Activated CD8-positive, alpha-beta memory T cell treated with anti-CD3 and anti-CD28 coated beads, Interleukin-2, amount 50 U/mL, for 4 hours (primary cell): ENCODE data around the gene PKN1.
"Not testable (repeated sequence)": the region's sequence is repeated elsewhere in the genome, so short reads cannot be mapped to it uniquely, and the experiment has no call there.

ENCODE experiments used
- DNase-seq: peaks from one replicate; pipeline ENCODE4 v3.0.0-alpha.2; 2020

The PKN1 gene

DNA sequence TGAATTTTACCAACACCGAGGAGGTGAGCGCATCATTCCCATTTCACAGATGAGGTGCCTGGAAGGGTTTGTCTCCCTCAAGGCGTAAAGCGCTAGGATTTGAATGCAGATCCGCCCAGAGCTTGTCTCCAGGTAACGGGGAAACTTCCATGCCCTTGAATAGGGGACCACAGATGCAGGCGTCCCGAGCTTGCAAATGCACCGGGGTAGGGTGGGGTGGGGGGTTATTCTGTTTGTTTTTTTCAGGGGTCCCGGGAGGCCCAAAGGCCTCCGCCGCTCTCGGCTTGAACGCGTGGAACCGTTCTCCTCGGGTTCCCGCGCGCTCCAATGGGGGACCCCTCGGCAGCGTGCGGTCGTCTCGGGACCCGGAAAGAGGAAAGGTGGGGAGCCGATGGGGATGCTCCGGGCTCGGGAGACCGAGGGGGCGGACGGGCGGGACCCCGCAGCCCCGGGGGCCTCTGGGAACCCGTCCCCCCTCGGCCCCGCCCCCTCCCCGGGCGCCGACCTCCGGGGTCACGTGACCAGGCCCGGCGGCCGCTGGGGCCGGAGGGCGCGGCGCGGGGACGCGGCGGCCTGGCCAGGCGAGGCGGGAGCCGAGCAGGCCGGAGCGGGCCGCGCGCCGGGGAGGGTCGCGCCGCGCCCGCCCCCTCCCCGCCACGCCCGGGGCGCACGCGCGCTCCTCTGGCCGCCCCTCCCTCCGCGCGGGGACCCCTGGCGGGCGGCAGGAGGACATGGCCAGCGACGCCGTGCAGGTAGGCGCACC is at the start of gene PKN1:
Gene PKN1, plus strand, starts transcription at position 516 of the 763 bp plus-strand sequence. Its CDS starts 216 bp downstream, at position 732.
- peak; percentile 62 for DNase-seq

GRCh38 chr19:14383661-14384555 is 49.2 kb upstream of the PKN1 start:
- DNase-seq, result peak; percentile 71

DNA sequence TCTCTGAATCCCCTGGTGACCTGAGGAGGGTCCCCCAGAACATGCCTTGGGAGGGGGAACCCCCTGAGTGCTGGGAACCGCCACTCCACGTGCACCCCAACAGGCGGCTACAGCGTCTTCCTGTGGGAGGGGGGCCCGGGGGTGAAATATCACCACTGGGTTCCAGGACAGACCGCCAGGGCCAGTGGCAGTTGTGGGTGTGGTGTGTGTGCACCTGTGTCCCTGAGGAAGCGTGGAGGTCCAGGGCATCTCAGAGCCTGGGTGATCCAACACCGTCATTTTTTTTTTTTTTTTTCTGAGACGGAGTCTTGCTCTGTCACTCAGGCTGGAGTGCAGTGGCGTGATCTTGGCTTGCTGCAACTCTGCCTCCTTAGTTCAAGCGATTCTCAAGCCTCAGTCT is 47.6 kb upstream of the PKN1 start:
- DNase-seq, result no peak

- no peak for DNase-seq
These were observed 42.6 kb upstream of the PKN1 start for GRCh38 chr19:14390548-14390947.

DNA sequence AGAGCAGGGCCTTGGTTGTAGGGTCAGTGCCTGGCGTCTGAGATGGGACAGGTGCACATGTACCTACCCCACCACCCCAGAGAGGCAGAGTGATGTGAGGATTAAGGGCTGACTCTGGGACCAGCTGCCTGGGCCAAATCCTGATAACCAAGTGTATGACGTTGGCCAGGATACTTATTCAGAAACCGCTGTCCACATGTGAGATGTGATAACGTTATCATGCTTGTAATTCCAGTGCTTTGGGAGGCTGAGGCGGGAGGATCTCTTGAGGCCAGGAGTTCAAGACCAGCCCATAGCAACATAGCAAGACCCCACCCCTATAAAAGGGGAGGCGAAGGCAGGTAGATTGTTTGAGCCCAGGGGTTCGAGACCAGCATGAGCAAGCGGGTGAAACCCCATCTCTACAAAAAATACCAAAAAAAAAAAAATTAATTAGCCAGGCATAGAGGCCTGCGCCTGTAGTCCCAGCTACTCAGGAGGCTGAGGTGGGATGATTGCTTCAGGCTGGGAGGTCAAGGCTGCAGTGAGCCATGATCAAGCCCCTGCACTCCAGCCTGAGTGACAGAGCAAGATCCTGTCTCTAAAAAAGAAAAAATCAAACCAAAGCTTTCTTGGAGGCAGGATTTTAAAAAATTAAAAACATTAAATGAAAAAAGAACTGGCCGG is 41.8 kb upstream of the PKN1 start:
- DNase-seq, result no peak

DNA sequence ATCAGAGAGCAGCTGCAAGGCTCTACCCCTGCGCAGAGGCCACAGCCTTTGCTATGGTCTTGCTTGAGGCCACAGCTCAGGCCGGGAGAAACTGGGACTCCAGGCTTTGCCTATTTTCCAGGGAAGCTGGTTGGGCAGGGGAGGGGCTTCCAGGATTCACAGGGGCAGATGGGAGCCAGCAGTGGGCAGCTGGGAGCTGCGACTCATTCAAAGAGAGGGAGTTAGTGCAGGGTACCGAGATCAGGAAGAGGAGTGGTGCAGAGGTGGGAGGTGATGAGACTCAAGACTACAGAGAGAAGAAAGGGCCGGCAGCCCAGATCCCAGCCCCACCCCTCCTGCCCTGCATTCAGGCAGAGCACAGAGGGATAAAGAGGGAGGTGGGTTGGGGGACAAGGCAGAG is 39.8 kb upstream of the PKN1 start:
- no peak for DNase-seq

- no peak for DNase-seq
These were observed 38.9 kb upstream of the PKN1 start for GRCh38 chr19:14394167-14394566.

- DNase-seq, result no peak
These were observed 37.8 kb upstream of the PKN1 start for GRCh38 chr19:14395262-14395661.

GRCh38 chr19:14395710-14396336 is 37.3 kb upstream of the PKN1 start:
- no peak for DNase-seq

DNA sequence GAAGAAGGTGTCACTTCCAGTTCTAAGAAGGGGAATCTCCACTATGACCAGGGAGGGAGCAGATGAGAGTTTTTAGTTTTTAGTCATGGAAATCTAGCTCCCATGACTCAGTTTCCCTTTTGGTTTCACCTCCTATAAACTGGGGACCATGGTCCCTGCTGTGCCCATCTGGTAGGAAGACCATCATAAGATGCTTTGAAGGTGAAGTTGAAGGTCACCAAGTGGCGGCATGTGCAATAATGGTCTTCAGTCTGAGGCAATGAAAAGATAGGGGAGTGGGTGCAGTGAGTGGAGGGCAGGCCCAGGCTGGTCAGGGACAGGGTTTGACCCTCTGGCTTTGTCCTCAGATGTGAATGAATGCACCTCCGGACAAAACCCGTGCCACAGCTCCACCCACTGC is 36.4 kb upstream of the PKN1 start:
- not testable (repeated sequence) for DNase-seq

DNA sequence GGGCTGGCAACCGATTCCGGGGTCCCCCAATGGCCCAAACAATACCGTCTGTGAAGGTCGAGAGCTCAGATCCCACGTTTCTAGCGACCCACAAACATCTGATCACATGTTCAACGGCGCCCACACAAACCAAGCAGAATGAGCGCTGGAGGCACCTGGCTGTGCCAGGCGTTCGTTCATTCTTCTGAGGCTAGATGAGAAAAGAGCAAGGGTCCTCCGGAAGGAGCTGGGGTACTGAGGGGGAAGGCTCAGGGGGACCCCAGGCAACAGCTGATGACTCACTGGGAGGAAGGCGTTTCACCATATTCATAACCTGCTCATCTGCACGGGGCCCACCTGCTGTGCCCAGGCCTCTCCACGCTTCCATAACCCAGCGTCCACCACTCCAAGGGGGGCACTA is 35.9 kb upstream of the PKN1 start:
- DNase-seq, result not testable (repeated sequence)

- no peak for DNase-seq
These were observed 32.1 kb upstream of the PKN1 start for GRCh38 chr19:14400951-14401431.

DNA sequence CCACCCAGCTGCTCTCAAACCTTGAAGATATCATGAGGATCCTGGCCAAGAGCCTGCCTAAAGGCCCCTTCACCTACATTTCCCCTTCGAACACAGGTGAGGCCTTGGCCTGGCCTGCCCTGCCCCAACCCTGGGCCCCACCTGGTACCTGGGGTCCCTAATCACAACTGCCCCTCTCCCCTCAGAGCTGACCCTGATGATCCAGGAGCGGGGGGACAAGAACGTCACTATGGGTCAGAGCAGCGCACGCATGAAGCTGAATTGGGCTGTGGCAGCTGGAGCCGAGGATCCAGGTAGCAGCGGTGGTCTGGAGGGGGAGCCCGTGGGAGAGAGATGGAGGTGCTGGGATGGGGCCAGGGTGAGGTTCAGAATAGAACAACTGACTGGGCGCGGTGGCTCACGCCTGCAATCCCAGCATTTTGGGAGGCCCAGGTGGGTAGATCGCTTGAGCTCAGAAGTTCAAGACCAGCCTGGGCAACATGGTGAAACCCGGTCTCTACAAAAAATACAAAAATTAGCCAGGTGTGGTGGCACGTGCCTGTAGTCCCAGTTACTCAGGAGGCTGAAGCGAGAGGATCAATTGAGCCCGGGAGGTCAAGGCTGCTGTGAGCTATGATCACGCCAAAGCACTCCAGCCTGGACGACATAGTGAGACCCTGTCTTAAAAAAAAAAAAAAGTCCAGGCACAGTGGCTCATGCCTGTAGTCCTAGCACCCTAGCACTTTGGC is 31.5 kb upstream of the PKN1 start:
- DNase-seq, result no peak

GRCh38 chr19:14402332-14403144 is 30.6 kb upstream of the PKN1 start:
- DNase-seq, result no peak

- not testable (repeated sequence) for DNase-seq
These were observed 29.8 kb upstream of the PKN1 start for GRCh38 chr19:14403145-14403930.

DNA sequence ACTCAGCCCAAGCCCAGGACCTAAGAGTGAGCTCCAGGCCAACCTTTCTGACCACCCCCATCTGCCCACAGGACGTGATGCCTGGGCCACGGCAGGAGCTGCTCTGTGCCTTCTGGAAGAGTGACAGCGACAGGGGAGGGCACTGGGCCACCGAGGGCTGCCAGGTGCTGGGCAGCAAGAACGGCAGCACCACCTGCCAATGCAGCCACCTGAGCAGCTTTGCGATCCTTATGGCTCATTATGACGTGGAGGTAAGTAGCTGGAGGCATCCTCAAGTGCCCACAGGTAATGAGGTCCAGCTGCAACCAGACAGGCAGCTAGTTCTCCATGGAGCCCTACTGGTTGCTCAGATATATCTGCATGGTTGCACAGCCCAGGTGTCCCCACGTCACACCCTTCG is 28.8 kb upstream of the PKN1 start:
- DNase-seq, result no peak

DNA sequence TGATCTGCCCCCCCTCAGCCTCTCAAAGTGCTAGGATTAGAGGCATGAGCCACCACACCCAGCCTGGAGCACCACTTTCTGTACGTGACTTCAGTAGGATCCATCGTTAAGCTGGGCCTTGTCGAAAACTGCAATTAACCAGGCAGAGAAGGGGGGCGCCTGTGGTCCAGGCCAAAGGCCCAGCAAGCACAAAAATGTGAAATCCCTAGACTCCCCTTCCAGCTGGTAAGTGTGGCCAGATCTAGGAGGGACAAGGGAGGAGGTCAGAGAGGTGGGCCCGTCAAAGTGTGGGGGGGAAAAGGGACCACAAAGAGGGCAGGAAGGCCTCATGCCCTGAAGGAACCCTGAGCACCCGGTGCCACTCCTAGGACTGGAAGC is 27.7 kb upstream of the PKN1 start:
- no peak for DNase-seq

- DNase-seq, result peak; percentile 89
These were observed 27.1 kb upstream of the PKN1 start for GRCh38 chr19:14405758-14406644.

DNA sequence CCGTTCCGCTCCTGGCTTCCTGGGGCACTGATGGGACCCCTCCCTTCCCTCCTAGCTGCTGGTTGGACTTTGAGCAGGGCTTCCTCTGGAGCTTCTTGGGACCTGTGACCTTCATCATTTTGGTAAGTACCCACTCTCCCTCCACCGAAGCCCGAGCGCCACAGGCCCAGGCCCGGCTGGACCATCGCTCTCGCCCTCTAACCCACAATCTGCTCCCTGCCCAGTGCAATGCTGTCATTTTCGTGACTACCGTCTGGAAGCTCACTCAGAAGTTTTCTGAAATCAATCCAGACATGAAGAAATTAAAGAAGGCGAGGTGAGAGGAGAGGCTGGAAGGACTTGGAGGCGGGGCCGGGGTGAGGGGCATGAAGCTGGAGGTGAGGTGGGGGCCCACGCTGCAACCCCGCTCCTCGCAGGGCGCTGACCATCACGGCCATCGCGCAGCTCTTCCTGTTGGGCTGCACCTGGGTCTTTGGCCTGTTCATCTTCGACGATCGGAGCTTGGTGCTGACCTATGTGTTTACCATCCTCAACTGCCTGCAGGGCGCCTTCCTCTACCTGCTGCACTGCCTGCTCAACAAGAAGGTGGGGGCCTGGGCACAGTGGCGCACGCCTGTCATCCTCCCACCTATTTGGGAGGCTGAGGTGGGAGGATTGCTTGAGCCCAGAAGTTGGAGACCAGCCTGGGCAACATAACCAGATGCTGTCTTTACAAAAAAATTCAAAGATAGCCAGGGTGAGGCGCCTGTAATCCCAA is 26.3 kb upstream of the PKN1 start:
- no peak for DNase-seq
